Measurements from ENCODE around the gene IGSF22.

IGSF22 gene

DNA sequence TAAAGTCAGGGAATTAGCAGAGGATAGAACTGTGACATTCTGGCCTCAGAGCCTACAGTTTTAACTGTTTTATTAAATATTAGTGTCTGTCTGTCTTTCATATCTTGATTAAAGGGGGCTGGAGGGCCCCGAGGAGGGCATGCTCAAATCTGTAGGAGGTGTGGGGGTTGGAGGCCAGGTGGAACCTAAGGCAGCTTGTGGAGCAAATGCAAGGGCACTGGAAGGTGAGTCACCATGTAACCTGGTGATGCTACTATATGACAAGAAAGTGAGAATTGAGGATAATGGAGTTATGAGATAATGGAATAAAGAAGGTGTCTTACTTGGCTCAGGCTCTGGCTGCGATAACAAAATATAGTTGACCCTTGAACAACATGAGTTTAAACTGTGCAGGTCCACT is 54.7 kb downstream of the IGSF22 start:
- no peak overlapping the region for H2BK120ac ChIP-seq (ENCODE audit: low read depth, low read length)
- H2BK12ac ChIP-seq (ENCODE audit: low read length), result no peak overlapping the region
- WGBS, 2 donors (ENCODE audit: extremely low coverage in 2 of 2, insufficient read length in 2 of 2, insufficient replicate concordance in 1 of 2), result no CpG with 5 or more reads among the region's 2 CpGs
- no peak overlapping the region for H2AFZ ChIP-seq (ENCODE audit: low read length)
- no peak overlapping the region for H2AK5ac ChIP-seq (ENCODE audit: low read depth, low read length)
- no peak overlapping the region for H3K4me2 ChIP-seq (ENCODE audit: insufficient read depth, low read length, poor library complexity, severe bottlenecking)
- H3K4me1 ChIP-seq (ENCODE audit: control insufficient read depth in 2 of 2, insufficient read depth in 1 of 2, low read depth in 1 of 2, low read length in 2 of 2), result no peaks in the 10 kb centered on the region
- no peak overlapping the region for H3K27ac ChIP-seq (replicated peaks; ENCODE audit: low read length)
- no peak overlapping the region for H3K9ac ChIP-seq (ENCODE audit: low read depth, low read length, poor library complexity)
- no peak overlapping the region for H3K4me3 ChIP-seq (ENCODE audit: low read length in 2 of 2)
- no peak overlapping the region for H4K91ac ChIP-seq (ENCODE audit: low read depth, low read length, poor library complexity)
- no peaks in the 10 kb centered on the region for H3K27me3 ChIP-seq (ENCODE audit: control insufficient read depth in 3 of 3, insufficient read depth in 3 of 3, low read depth in 1 of 3, low read length in 3 of 3)
- H2BK15ac ChIP-seq (ENCODE audit: low read length), result no peak overlapping the region
- no peak overlapping the region for H4K8ac ChIP-seq (ENCODE audit: low read depth, low read length)
- H3K23ac ChIP-seq (ENCODE audit: low read depth, low read length, poor library complexity), result no peak overlapping the region
- no peak overlapping the region for H3K14ac ChIP-seq (ENCODE audit: low read length)
- no peak overlapping the region for H3K18ac ChIP-seq (ENCODE audit: low read length)
- H3K36me3 ChIP-seq (replicated peaks in 1 of 2; ENCODE audit: control insufficient read depth in 2 of 2, insufficient read depth in 2 of 2, low read length in 2 of 2), result no peaks in the 10 kb centered on the region
- H2BK5ac ChIP-seq (ENCODE audit: low read length), result no peak overlapping the region
- no peaks in the 10 kb centered on the region for H3K79me1 ChIP-seq (ENCODE audit: low read depth, low read length)
- H3K4ac ChIP-seq (ENCODE audit: low read length), result no peak overlapping the region
- H3K9me3 ChIP-seq (replicated peaks in 1 of 2; ENCODE audit: control insufficient read depth in 2 of 2, insufficient read depth in 1 of 2, low read depth in 1 of 2, low read length in 2 of 2), result no peaks in the 10 kb centered on the region
- no peak for DNase-seq (ENCODE audit: low spot score)

DNA sequence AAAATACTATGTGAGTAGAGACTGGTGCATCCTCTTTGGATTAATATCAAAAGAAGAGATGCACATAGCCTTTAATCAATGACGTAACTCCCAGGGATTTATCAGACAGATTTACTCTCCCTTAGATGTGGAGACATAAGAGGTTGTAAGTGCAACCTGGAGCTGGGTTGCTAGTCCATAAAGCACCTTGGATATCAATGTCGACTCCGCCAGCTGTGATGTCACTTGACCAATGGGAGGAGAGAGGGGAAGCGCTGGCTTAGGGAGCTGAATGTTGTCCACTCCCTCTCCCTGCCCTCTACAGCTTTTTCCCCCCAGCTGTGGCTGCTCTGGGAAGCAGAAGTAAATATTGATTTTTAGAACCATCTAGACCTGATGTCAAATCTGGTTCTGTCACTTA is 56.3 kb downstream of the IGSF22 start:
- H2BK5ac ChIP-seq (ENCODE audit: low read length), result no peak overlapping the region

DNA sequence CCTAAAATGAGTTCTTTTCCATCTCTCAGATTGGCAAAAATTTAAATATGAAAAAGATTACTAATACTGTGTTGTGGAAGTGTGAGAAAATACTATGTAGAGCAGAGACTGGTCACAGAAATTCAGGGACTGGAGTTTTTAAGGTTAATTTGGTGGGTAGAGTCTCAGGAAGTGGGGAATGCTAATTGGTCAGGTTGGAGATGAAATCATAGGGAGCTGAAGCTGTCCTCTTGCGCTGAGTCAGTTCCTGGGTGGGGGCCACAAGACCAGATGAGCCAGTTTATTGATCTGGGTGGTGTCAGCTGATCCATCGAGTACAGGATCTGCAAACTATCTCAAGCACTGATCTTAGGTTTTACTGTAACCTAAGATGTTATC is 56.8 kb downstream of the IGSF22 start:
- no peak overlapping the region for H2BK15ac ChIP-seq (ENCODE audit: low read length)
- no peak overlapping the region for H3K4ac ChIP-seq (ENCODE audit: low read length)
- no peak overlapping the region for H2BK12ac ChIP-seq (ENCODE audit: low read length)
- no peak overlapping the region for H3K14ac ChIP-seq (ENCODE audit: low read length)
- no peaks in the 10 kb centered on the region for H3K79me1 ChIP-seq (ENCODE audit: low read depth, low read length)
- no peaks in the 10 kb centered on the region for H3K36me3 ChIP-seq (replicated peaks in 1 of 2; ENCODE audit: control insufficient read depth in 2 of 2, insufficient read depth in 2 of 2, low read length in 2 of 2)
- no peaks in the 10 kb centered on the region for H3K9me3 ChIP-seq (replicated peaks in 1 of 2; ENCODE audit: control insufficient read depth in 2 of 2, insufficient read depth in 1 of 2, low read depth in 1 of 2, low read length in 2 of 2)
- no peaks in the 10 kb centered on the region for H3K4me1 ChIP-seq (ENCODE audit: control insufficient read depth in 2 of 2, insufficient read depth in 1 of 2, low read depth in 1 of 2, low read length in 2 of 2)
- H3K4me3 ChIP-seq (ENCODE audit: low read length in 2 of 2), result no peak overlapping the region
- no peak overlapping the region for H2AK5ac ChIP-seq (ENCODE audit: low read depth, low read length)
- WGBS, 2 donors (ENCODE audit: extremely low coverage in 2 of 2, insufficient read length in 2 of 2, insufficient replicate concordance in 1 of 2), result no CpG with 5 or more reads among the region's 2 CpGs
- no peak overlapping the region for H4K91ac ChIP-seq (ENCODE audit: low read depth, low read length, poor library complexity)
- no peak overlapping the region for H3K23ac ChIP-seq (ENCODE audit: low read depth, low read length, poor library complexity)
- no peak overlapping the region for H2BK120ac ChIP-seq (ENCODE audit: low read depth, low read length)
- H3K27ac ChIP-seq (replicated peaks; ENCODE audit: low read length), result no peak overlapping the region
- H3K18ac ChIP-seq (ENCODE audit: low read length), result no peak overlapping the region
- H3K27me3 ChIP-seq (ENCODE audit: control insufficient read depth in 3 of 3, insufficient read depth in 3 of 3, low read depth in 1 of 3, low read length in 3 of 3), result no peaks in the 10 kb centered on the region
- H3K9ac ChIP-seq (ENCODE audit: low read depth, low read length, poor library complexity), result no peak overlapping the region
- no peak for DNase-seq (ENCODE audit: low spot score)
- H2AFZ ChIP-seq (ENCODE audit: low read length), result no peak overlapping the region
- H4K8ac ChIP-seq (ENCODE audit: low read depth, low read length), result no peak overlapping the region
- H2BK5ac ChIP-seq (ENCODE audit: low read length), result no peak overlapping the region
- no peak overlapping the region for H3K4me2 ChIP-seq (ENCODE audit: insufficient read depth, low read length, poor library complexity, severe bottlenecking)

More for the DNA sequence above, 56.3 kb downstream of the IGSF22 start:
- H3K4me2 ChIP-seq (ENCODE audit: insufficient read depth, low read length, poor library complexity, severe bottlenecking), result no peak overlapping the region
- no peak overlapping the region for H3K9ac ChIP-seq (ENCODE audit: low read depth, low read length, poor library complexity)
- H3K27ac ChIP-seq (replicated peaks; ENCODE audit: low read length), result no peak overlapping the region
- H3K14ac ChIP-seq (ENCODE audit: low read length), result no peak overlapping the region
- H3K27me3 ChIP-seq (ENCODE audit: control insufficient read depth in 3 of 3, insufficient read depth in 3 of 3, low read depth in 1 of 3, low read length in 3 of 3), result no peaks in the 10 kb centered on the region
- H2BK120ac ChIP-seq (ENCODE audit: low read depth, low read length), result no peak overlapping the region
- no peaks in the 10 kb centered on the region for H3K79me1 ChIP-seq (ENCODE audit: low read depth, low read length)
- no peak overlapping the region for H2AK5ac ChIP-seq (ENCODE audit: low read depth, low read length)
- H2BK12ac ChIP-seq (ENCODE audit: low read length), result no peak overlapping the region
- no peak overlapping the region for H2BK15ac ChIP-seq (ENCODE audit: low read length)
- H4K91ac ChIP-seq (ENCODE audit: low read depth, low read length, poor library complexity), result no peak overlapping the region
- no peak overlapping the region for H2AFZ ChIP-seq (ENCODE audit: low read length)
- DNase-seq (ENCODE audit: low spot score), result no peak
- no peaks in the 10 kb centered on the region for H3K36me3 ChIP-seq (replicated peaks in 1 of 2; ENCODE audit: control insufficient read depth in 2 of 2, insufficient read depth in 2 of 2, low read length in 2 of 2)
- H3K4ac ChIP-seq (ENCODE audit: low read length), result no peak overlapping the region
- no peak overlapping the region for H3K18ac ChIP-seq (ENCODE audit: low read length)
- no peak overlapping the region for H3K4me3 ChIP-seq (ENCODE audit: low read length in 2 of 2)
- H3K23ac ChIP-seq (ENCODE audit: low read depth, low read length, poor library complexity), result no peak overlapping the region
- H3K9me3 ChIP-seq (replicated peaks in 1 of 2; ENCODE audit: control insufficient read depth in 2 of 2, insufficient read depth in 1 of 2, low read depth in 1 of 2, low read length in 2 of 2), result no peaks in the 10 kb centered on the region
- no CpG with 5 or more reads among the region's 4 CpGs for WGBS, 2 donors (ENCODE audit: extremely low coverage in 2 of 2, insufficient read length in 2 of 2, insufficient replicate concordance in 1 of 2)
- H3K4me1 ChIP-seq (ENCODE audit: control insufficient read depth in 2 of 2, insufficient read depth in 1 of 2, low read depth in 1 of 2, low read length in 2 of 2), result no peaks in the 10 kb centered on the region
- no peak overlapping the region for H4K8ac ChIP-seq (ENCODE audit: low read depth, low read length)

DNA sequence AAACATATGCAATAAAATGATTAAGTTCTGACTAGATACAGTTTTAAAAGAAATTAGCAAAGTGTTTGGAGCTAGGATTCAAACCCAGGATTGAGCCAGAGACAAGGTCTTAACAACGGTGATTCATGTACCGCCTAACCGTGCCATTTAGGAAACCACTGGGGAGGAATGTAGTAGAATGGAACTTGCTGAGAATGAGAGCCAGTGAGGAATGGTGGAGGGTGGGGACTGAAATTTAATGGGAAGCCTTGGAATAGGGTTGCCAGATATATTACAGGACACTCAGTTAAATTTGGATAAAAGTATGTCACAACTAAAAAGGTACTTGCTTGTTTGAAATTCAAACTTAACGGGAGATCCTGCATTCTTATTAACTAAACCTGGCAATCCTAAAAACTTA is 57.9 kb downstream of the IGSF22 start:
- Histone ChIP-seq H2BK5ac (ENCODE audit: low read length) (no peak overlapping the region), H3K18ac (ENCODE audit: low read length) (no peak overlapping the region), H3K27ac (replicated peaks; ENCODE audit: low read length) (no peak overlapping the region), H4K8ac (ENCODE audit: low read depth, low read length) (no peak overlapping the region), H2BK12ac (ENCODE audit: low read length) (no peak overlapping the region), H3K4me2 (ENCODE audit: insufficient read depth, low read length, poor library complexity, severe bottlenecking) (no peak overlapping the region), H3K27me3 (ENCODE audit: control insufficient read depth in 3 of 3, insufficient read depth in 3 of 3, low read depth in 1 of 3, low read length in 3 of 3) (no peaks in the 10 kb centered on the region), H2BK120ac (ENCODE audit: low read depth, low read length) (no peak overlapping the region), H3K9me3 (replicated peaks in 1 of 2; ENCODE audit: control insufficient read depth in 2 of 2, insufficient read depth in 1 of 2, low read depth in 1 of 2, low read length in 2 of 2) (no peaks in the 10 kb centered on the region), H3K9ac (ENCODE audit: low read depth, low read length, poor library complexity) (no peak overlapping the region), H3K4me1 (ENCODE audit: control insufficient read depth in 2 of 2, insufficient read depth in 1 of 2, low read depth in 1 of 2, low read length in 2 of 2) (no peaks in the 10 kb centered on the region), H4K91ac (ENCODE audit: low read depth, low read length, poor library complexity) (no peak overlapping the region), H3K36me3 (replicated peaks in 1 of 2; ENCODE audit: control insufficient read depth in 2 of 2, insufficient read depth in 2 of 2, low read length in 2 of 2) (no peaks in the 10 kb centered on the region), H2AK5ac (ENCODE audit: low read depth, low read length) (no peak overlapping the region), H3K23ac (ENCODE audit: low read depth, low read length, poor library complexity) (no peak overlapping the region), H2AFZ (ENCODE audit: low read length) (peak overlapping the region; percentile 7), H3K4me3 (ENCODE audit: low read length in 2 of 2) (no peak overlapping the region), H2BK15ac (ENCODE audit: low read length) (no peak overlapping the region), H3K79me1 (ENCODE audit: low read depth, low read length) (no peaks in the 10 kb centered on the region), H3K4ac (ENCODE audit: low read length) (no peak overlapping the region), H3K14ac (ENCODE audit: low read length) (no peak overlapping the region)
- WGBS, 2 donors (ENCODE audit: extremely low coverage in 2 of 2, insufficient read length in 2 of 2, insufficient replicate concordance in 1 of 2), result no CpG with 5 or more reads among the region's 4 CpGs
- DNase-seq (ENCODE audit: low spot score), result no peak

All from neuronal stem cell (in vitro differentiated cells).